Naive thymus-derived CD4-positive, alpha-beta T cell (primary cell): ENCODE data around the gene NFATC2. TPM values are rescaled to one million over a fixed set of nuclear protein-coding genes. Genes with fewer than 3 reads are reported as not detected.

ENCODE experiments used
- ATAC-seq: fragments of 150-1000 bp; cut with Tn5 transposase; 2 replicates; pipeline ENCODE4 v1.10.0; 2021; ENCODE audit warnings: mild to moderate bottlenecking, moderate library complexity
- CTCF ChIA-PET: fragments of 350-600 bp; sonication (Branson Sonifier 250); formaldehyde crosslinking; loops from one replicate; lab custom pipeline; 2021; ENCODE audit warnings: antibody characterized with exemption; lab: Charles Lee
- POLR2A ChIA-PET: fragments of 350-600 bp; sonication (Branson Sonifier 250); formaldehyde crosslinking; loops from one replicate; lab custom pipeline; 2021; ENCODE audit warnings: antibody characterized with exemption, inconsistent platforms; lab: Charles Lee
- DNase-seq, 9 donors: peaks; one replicate each; pipeline versions ENCODE4 v3.0.0 to v3.0.0-alpha.2; 2020 to 2022; ENCODE audit warnings: mixed read lengths in 1 of 9
- H3K27ac ChIP-seq: one replicate; pipeline ENCODE4 v1.7.0; 2013; ENCODE audit warnings: mild to moderate bottlenecking, low read depth, low read length, moderate library complexity
- H3K27me3 ChIP-seq, 2 donors: one replicate each; pipeline ENCODE4 v1.7.0; 2013; ENCODE audit warnings: low read length in 2 of 2, mild to moderate bottlenecking in 2 of 2, moderate library complexity in 2 of 2; ENCODE audit not compliant: control insufficient read depth in 2 of 2, insufficient read depth in 2 of 2
- H3K36me3 ChIP-seq, 3 experiments: 1 replicate in 2 of 3; 2 replicates in 1 of 3; pipeline ENCODE4 v1.7.0; 2013; ENCODE audit warnings: low read length in 3 of 3, mild to moderate bottlenecking in 3 of 3, moderate library complexity in 1 of 3; ENCODE audit not compliant: insufficient read depth in 3 of 3, control insufficient read depth in 2 of 3
- H3K4me1 ChIP-seq, 2 donors: one replicate each; pipeline ENCODE4 v1.7.0; 2013; ENCODE audit warnings: low read length in 2 of 2, mild to moderate bottlenecking in 2 of 2, moderate library complexity in 1 of 2; ENCODE audit not compliant: control insufficient read depth in 2 of 2, insufficient read depth in 2 of 2
- H3K4me3 ChIP-seq: 2 replicates; pipeline ENCODE4 v1.7.0; 2013; ENCODE audit warnings: mild to moderate bottlenecking, low read length
- H3K9me3 ChIP-seq, 3 experiments: 1 replicate in 2 of 3; 2 replicates in 1 of 3; pipeline ENCODE4 v1.7.0; 2013; ENCODE audit warnings: low read length in 3 of 3; ENCODE audit not compliant: control insufficient read depth in 2 of 3
- H3K27ac Mint-ChIP-seq, 9 donors: one replicate each; pipeline ENCODE4 v1.8.0; 2020 to 2022; ENCODE audit warnings: mixed read lengths in 9 of 9, mild to moderate bottlenecking in 8 of 9, moderate library complexity in 5 of 9, inconsistent platforms in 2 of 9
- H3K27me3 Mint-ChIP-seq, 5 donors: one replicate each; pipeline ENCODE4 v1.8.0; 2021 to 2022; ENCODE audit warnings: mixed read lengths in 5 of 5, mild to moderate bottlenecking in 1 of 5
- H3K36me3 Mint-ChIP-seq, 5 donors: one replicate each; pipeline ENCODE4 v1.8.0; 2020 to 2022; ENCODE audit warnings: mixed read lengths in 5 of 5, mild to moderate bottlenecking in 3 of 5, inconsistent platforms in 1 of 5
- H3K4me1 Mint-ChIP-seq, 7 donors: one replicate each; pipeline ENCODE4 v1.8.0; 2020 to 2022; ENCODE audit warnings: mixed read lengths in 7 of 7, mild to moderate bottlenecking in 3 of 7, inconsistent platforms in 1 of 7
- H3K4me3 Mint-ChIP-seq, 10 donors: one replicate each; pipeline ENCODE4 v1.8.0; 2020 to 2022; ENCODE audit warnings: mild to moderate bottlenecking in 10 of 10, mixed read lengths in 10 of 10, moderate library complexity in 6 of 10, inconsistent platforms in 2 of 10
- H3K9me3 Mint-ChIP-seq, 11 donors: one replicate each; pipeline ENCODE4 v1.8.0; 2020 to 2022; ENCODE audit warnings: mixed read lengths in 11 of 11, mild to moderate bottlenecking in 4 of 11, inconsistent platforms in 1 of 11, moderate library complexity in 1 of 11
- intact Hi-C, 2 donors: fragments of 100-400 bp; cut with micrococcal nuclease; formaldehyde crosslinking; loops; one replicate each; pipeline ENCODE4 v1.15.1; 2023
- polyA plus RNA-seq, 2 donors: library from polyadenylated mRNA; unstranded; fragments of 300-500 nt; fragmentation: Illumina TruSeq; gene quantifications; one replicate each; pipeline ENCODE4 v1.2.3, GENCODE V29; 2021
- total RNA-seq, 6 experiments: library from RNA in 5 of 6; stranded (reverse) in 5 of 6; gene quantifications; 1 replicate in 5 of 6; 2 replicates in 1 of 6; pipeline ENCODE4 v1.2.3 and lab custom pipeline; 2021 to 2026

Gene NFATC2
- total and polyA plus RNA-seq, 7 experiments from 2014 or later = 16.6 to 66.8 (median 42.6) TPM

- ChIA-PET CTCF (interaction anchor here (0.6 kb wide), 1 partner anchor 77 kb away, joined by 4 read pairs; no protein-coding TSS in a partner anchor), POLR2A (interaction anchor here (0.9 to 1.3 kb wide), 2 partner anchors 35 to 36 kb away, joined by 3 read pairs; no protein-coding TSS in a partner anchor)
- DNase-seq (no peak), ATAC-seq (no peak)
- peaks cover 2 to 32% (median 2%) of the 10 kb centered on the region in 5 donors for H3K36me3 Mint-ChIP-seq
- H3K4me3 Mint-ChIP-seq = peak overlapping the region in 6 of 10 donors; percentile 1 to 76 (median 22)
- H3K4me1 Mint-ChIP-seq = peaks cover 73 to 96% (median 96%) of the 10 kb centered on the region in 7 donors
- Histone ChIP-seq H3K4me3 (no peak overlapping the region), H3K27ac (peak overlapping the region; percentile 43), H3K27me3 (no peaks in the 10 kb centered on the region), H3K36me3 (peaks cover 0 to 5% (median 0%) of the 10 kb centered on the region in 3 experiments), H3K9me3 (no peaks in the 10 kb centered on the region), H3K4me1 (peaks cover 74 to 94% of the 10 kb centered on the region in 2 donors)
- intact Hi-C loops = no loop called here
- peaks cover 0 to 2% (median 0%) of the 10 kb centered on the region in 11 donors for H3K9me3 Mint-ChIP-seq
- no peaks in the 10 kb centered on the region for H3K27me3 Mint-ChIP-seq
- peak overlapping the region in 8 of 9 donors; percentile 25 to 80 (median 66) for H3K27ac Mint-ChIP-seq
Measured at GRCh38 chr20:51532577-51533191, 9.8 kb downstream of the NFATC2 start.

- DNase-seq = no peak
- POLR2A ChIA-PET = interaction anchor here (0.9 to 1.5 kb wide), 3 partner anchors 18 to 35 kb away, joined by 3 read pairs; no protein-coding TSS in a partner anchor
Measured at GRCh38 chr20:51531712-51532456, 10.6 kb downstream of the NFATC2 start.

DNA sequence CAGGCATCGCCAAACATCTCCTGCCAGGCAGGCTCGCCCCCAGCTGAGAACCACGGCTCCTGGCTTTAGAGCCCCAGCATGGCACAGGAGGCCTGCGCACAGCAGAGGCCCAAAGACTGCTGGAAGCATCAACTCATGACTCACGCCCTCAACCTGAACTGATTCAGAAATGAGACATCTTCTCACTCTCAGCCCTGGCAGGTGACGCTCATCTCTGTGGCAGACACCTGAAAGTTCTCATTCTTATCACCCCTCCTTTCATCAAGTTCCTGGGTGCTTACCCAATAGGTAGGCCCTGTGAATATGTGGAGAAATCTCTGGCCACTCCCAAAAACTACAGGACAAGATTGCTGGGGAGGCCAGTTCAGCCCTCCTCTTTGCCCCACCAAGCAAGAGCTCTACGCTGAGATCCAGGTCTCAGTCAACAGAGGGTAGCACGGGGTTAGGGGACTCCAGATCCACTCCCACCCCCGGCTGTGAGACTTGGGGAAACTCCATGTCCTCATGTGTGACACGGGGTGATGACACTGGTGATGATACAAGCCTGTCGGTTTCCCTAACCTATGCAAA is 11.3 kb downstream of the NFATC2 start:
- H3K9me3 ChIP-seq = no peaks in the 10 kb centered on the region
- H3K36me3 ChIP-seq = no peaks in the 10 kb centered on the region
- Mint-ChIP-seq H3K4me3 (peak overlapping the region in 9 of 10 donors; percentile 17 to 79 (median 57)), H3K36me3 (peaks cover 0 to 23% (median 0%) of the 10 kb centered on the region in 5 donors), H3K27me3 (no peaks in the 10 kb centered on the region), H3K4me1 (peaks cover 75 to 97% (median 94%) of the 10 kb centered on the region in 7 donors), H3K9me3 (peaks cover 0 to 2% (median 0%) of the 10 kb centered on the region in 11 donors), H3K27ac (peak overlapping the region; percentile 65 to 91 (median 84))
- peak in 2 of 9 donors; percentile 47 to 75 for DNase-seq
- peak; percentile 70 for ATAC-seq
- H3K27ac ChIP-seq = peak overlapping the region; percentile 39
- POLR2A ChIA-PET = interaction anchor here (0.9 to 1.5 kb wide), 2 partner anchors 17 to 18 kb away, joined by 3 read pairs; no protein-coding TSS in a partner anchor
- peaks cover 65 to 93% of the 10 kb centered on the region in 2 donors for H3K4me1 ChIP-seq
- intact Hi-C loops = loop anchor here in 1 of 2 donors (1.0 to 2.0 kb wide), 2 partner anchors 10 to 50 kb away; no protein-coding TSS in a partner anchor
- CTCF ChIA-PET = interaction anchor here (1.5 kb wide), 1 partner anchor 18 kb away, joined by 3 read pairs; no protein-coding TSS in a partner anchor
- no peaks in the 10 kb centered on the region for H3K27me3 ChIP-seq
- no peak overlapping the region for H3K4me3 ChIP-seq

More at GRCh38 chr20:51531712-51532456, 10.6 kb downstream of the NFATC2 start:
- Histone ChIP-seq H3K27ac (peak overlapping the region; percentile 39), H3K4me3 (no peak overlapping the region), H3K27me3 (no peaks in the 10 kb centered on the region), H3K4me1 (peaks cover 66 to 93% of the 10 kb centered on the region in 2 donors), H3K9me3 (no peaks in the 10 kb centered on the region), H3K36me3 (no peaks in the 10 kb centered on the region)
- CTCF ChIA-PET = interaction anchor here (1.5 kb wide), 1 partner anchor 19 kb away, joined by 3 read pairs; no protein-coding TSS in a partner anchor
- ATAC-seq = no peak
- H3K36me3 Mint-ChIP-seq = peaks cover 0 to 28% (median 0%) of the 10 kb centered on the region in 5 donors
- H3K27me3 Mint-ChIP-seq = no peaks in the 10 kb centered on the region
- peaks cover 75 to 97% (median 94%) of the 10 kb centered on the region in 7 donors for H3K4me1 Mint-ChIP-seq
- H3K9me3 Mint-ChIP-seq = peaks cover 0 to 2% (median 0%) of the 10 kb centered on the region in 11 donors
- peak overlapping the region in 7 of 10 donors; percentile 10 to 79 (median 57) for H3K4me3 Mint-ChIP-seq
- H3K27ac Mint-ChIP-seq = peak overlapping the region; percentile 65 to 91 (median 84)
- intact Hi-C loops = loop anchor here in 1 of 2 donors (1.0 to 2.0 kb wide), 2 partner anchors 9 to 51 kb away; no protein-coding TSS in a partner anchor

DNA sequence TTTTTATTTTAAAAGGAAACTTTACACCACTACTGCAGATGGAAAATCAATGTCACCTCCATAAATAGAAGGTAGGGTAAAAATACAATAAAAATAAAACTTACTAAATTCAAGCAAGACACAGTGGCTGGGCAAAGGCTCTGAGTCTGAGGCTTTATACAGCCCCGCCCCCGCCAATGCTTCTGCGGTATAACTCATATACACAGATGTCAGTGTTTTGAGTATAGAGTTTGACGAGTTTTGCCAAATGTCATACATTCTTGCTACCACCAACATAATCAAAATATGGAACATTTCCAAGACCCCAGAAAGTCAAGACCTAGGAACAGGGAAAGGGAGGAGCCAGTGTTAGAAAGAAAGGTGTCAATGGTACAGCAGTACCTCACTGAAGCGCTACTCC is 12.8 kb downstream of the NFATC2 start:
- H3K4me3 Mint-ChIP-seq = peak overlapping the region in 8 of 10 donors; percentile 8 to 65 (median 52)
- H3K4me1 Mint-ChIP-seq = peaks cover 75 to 97% (median 92%) of the 10 kb centered on the region in 7 donors
- no peaks in the 10 kb centered on the region for H3K36me3 ChIP-seq
- no peaks in the 10 kb centered on the region for H3K9me3 ChIP-seq
- CTCF ChIA-PET = no interaction called here
- intact Hi-C loops = loop anchor here in 1 of 2 donors (2.0 to 5.0 kb wide), 3 partner anchors 17 to 127 kb away; no protein-coding TSS in a partner anchor
- no peak overlapping the region for H3K27ac ChIP-seq
- no peaks in the 10 kb centered on the region for H3K27me3 ChIP-seq
- DNase-seq (peak in 2 of 9 donors; percentile 53 to 63), ATAC-seq (peak; percentile 41)
- no peaks in the 10 kb centered on the region for H3K27me3 Mint-ChIP-seq
- H3K4me3 ChIP-seq = no peak overlapping the region
- peak overlapping the region; percentile 43 to 91 (median 86) for H3K27ac Mint-ChIP-seq
- H3K4me1 ChIP-seq = peaks cover 62 to 93% of the 10 kb centered on the region in 2 donors
- H3K9me3 Mint-ChIP-seq = peaks cover 0 to 2% (median 0%) of the 10 kb centered on the region in 11 donors
- POLR2A ChIA-PET = interaction anchor here (0.6 to 1.1 kb wide), 2 partner anchors 28 to 991 kb away, joined by 3 read pairs; no protein-coding TSS in a partner anchor
- peaks cover 0 to 22% (median 0%) of the 10 kb centered on the region in 5 donors for H3K36me3 Mint-ChIP-seq

- H3K9me3 ChIP-seq = no peaks in the 10 kb centered on the region
- H3K4me3 Mint-ChIP-seq = peak overlapping the region; percentile 3 to 73 (median 60)
- intact Hi-C loops = loop anchor here in 1 of 2 donors (2.0 to 5.0 kb wide), 2 partner anchors 16 to 127 kb away; no protein-coding TSS in a partner anchor
- ATAC-seq (no peak), DNase-seq (no peak)
- H3K27ac ChIP-seq = peak overlapping the region; percentile 52
- H3K9me3 Mint-ChIP-seq = peaks cover 0 to 2% (median 0%) of the 10 kb centered on the region in 11 donors
- peak overlapping the region; percentile 14 to 91 (median 74) for H3K27ac Mint-ChIP-seq
- peaks cover 0 to 4% (median 0%) of the 10 kb centered on the region in 3 experiments for H3K36me3 ChIP-seq
- ChIA-PET CTCF (no interaction called here), POLR2A (interaction anchor here (0.6 to 0.7 kb wide), 3 partner anchors 8 to 990 kb away, joined by 3 to 4 read pairs (median 3); no protein-coding TSS in a partner anchor)
- H3K4me1 ChIP-seq = peaks cover 61 to 93% of the 10 kb centered on the region in 2 donors
- no peaks in the 10 kb centered on the region for H3K27me3 Mint-ChIP-seq
- H3K36me3 Mint-ChIP-seq = peaks cover 0 to 23% (median 4%) of the 10 kb centered on the region in 5 donors
- H3K4me3 ChIP-seq = peak overlapping the region; percentile 17
- H3K4me1 Mint-ChIP-seq = peaks cover 76 to 99% (median 93%) of the 10 kb centered on the region in 7 donors
- no peaks in the 10 kb centered on the region for H3K27me3 ChIP-seq
Measured at GRCh38 chr20:51529081-51529681, 13.3 kb downstream of the NFATC2 start.
